Measurements from ENCODE around the gene NHS. TPM values are rescaled to one million over a fixed set of nuclear protein-coding genes. Genes with fewer than 3 reads are reported as not detected.

Gene NHS
- total RNA-seq, 4 donors from 2014 or later, result 6.9 to 16.9 (median 9.9) TPM

DNA sequence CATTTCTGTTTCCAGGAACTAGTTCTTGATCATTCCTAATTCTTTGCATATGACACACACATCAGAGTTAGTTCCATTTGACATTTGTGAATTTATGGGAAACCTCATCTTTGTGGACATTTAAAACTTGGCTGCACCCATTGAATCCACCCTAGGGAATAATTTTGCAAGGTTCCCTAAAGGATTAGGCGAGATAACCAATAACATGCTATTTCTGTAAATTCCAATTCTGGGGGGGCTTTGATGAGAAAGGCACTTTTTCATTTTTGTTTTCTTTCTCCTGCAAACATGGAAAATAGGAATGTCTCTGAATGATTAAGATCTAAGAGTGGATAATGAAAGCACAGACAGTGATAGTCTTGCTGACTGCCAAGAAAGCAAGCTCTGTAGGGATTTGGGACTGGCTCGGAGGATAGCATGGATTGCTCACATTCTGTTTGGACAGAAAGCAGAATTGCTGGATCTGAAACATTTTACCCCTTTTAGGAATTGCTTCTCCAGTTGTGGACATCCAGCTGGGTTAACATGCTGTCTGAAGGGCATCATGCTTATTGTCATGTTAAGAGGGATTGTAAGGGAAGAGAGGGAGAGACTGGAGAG is 145.1 kb downstream of the NHS start:
- intact Hi-C loops (cut with DNase I), result loop anchor here (5.0 kb wide), 1 partner anchor 143 kb away; the partner anchor contains the start of gene NHS
- no peaks in the 10 kb centered on the region for H3K36me3 ChIP-seq
- no peak for DNase-seq
- no peaks in the 10 kb centered on the region for H3K27me3 ChIP-seq
- H3K27ac ChIP-seq, result no peak overlapping the region
- no peak overlapping the region for H3K4me3 ChIP-seq (replicated peaks in 1 of 3)
- no peak for TF ChIP-seq POLR2A (IDR thresholded peaks at IDR 0.05)
- TF ChIP-seq, protein P1, sequence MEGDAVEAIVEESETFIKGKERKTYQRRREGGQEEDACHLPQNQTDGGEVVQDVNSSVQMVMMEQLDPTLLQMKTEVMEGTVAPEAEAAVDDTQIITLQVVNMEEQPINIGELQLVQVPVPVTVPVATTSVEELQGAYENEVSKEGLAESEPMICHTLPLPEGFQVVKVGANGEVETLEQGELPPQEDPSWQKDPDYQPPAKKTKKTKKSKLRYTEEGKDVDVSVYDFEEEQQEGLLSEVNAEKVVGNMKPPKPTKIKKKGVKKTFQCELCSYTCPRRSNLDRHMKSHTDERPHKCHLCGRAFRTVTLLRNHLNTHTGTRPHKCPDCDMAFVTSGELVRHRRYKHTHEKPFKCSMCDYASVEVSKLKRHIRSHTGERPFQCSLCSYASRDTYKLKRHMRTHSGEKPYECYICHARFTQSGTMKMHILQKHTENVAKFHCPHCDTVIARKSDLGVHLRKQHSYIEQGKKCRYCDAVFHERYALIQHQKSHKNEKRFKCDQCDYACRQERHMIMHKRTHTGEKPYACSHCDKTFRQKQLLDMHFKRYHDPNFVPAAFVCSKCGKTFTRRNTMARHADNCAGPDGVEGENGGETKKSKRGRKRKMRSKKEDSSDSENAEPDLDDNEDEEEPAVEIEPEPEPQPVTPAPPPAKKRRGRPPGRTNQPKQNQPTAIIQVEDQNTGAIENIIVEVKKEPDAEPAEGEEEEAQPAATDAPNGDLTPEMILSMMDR (IDR thresholded peaks at IDR 0.05), result no peak
- 69 to 76% methylated on average over 2 of the region's 2 CpGs for WGBS, 2 donors
- no peaks in the 10 kb centered on the region for H3K9me3 ChIP-seq
- H3K4me1 ChIP-seq, result peaks cover 0 to 11% of the 10 kb centered on the region in 2 donors

DNA sequence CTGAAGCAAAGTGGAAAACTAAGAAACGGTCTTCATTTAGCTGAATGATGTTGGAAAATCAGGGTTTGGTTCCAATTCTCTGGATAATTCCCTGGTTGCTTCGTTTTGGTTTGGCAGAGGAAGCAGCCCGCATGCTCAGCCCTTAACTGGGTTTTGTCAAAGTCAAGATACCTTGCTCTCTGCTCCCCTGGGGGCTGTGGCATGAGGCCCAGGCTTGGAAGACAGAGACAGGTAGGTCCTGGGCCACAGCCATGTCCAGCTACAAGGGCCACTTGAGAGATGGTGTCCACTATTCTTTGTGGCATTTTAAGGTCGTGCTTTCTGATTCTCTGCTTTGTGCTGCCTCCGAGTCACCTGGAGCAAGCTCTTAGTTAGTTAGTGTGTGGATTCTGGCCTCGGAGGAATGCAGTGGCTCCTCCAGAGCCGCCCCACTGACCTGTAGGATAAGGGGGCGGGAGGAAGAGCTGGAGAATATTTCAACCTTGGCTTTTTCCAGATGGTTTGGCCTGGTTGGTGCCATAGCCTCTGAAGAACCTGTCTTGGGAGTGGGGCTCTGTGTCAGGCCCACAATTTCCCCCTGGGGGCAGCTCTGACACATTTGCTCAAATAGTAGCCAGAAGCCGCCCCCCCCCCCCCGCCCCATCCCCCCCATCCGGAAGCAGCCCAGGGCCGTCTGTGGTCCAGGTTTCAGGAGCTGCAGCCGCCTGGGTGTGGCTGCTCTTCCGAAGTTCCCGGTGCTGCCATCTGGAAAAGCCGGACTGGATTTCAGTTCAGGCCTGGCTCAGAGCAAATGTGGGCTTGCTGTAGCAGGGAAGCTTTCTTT is 147.1 kb downstream of the NHS start:
- intact Hi-C loops (cut with DNase I), result loop anchor here (5.0 kb wide), 1 partner anchor 145 kb away; the partner anchor contains the start of gene NHS
- TF ChIP-seq POLR2A (IDR thresholded peaks at IDR 0.05), result no peak
- TF ChIP-seq, protein P1 (IDR thresholded peaks at IDR 0.05), result no peak
- WGBS, 2 donors, result 13 to 36% methylated on average over 7 to 9 of the region's 16 CpGs

DNA sequence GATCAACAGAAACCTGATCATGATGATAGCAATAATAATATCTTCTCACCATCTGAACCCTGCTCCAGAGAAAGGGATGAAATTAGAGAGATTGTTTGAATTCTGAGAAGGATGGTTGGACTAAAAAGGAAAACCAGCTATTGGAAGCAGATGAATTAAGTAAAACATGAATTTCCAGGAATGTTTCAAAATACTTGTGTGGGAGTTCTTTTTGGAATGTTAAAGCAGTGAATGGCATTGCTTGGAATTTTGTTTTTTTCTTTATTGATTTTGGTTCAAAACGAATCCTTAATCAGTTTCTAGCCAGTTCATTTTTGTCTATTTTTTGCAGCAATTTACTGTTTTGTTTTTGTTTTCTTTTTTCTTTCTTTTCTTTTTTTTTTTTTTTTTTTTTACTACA is 150.3 kb downstream of the NHS start:
- 50 to 96% methylated on average over 1 of the region's 1 CpG for WGBS, 2 donors
- TF ChIP-seq, protein P1 (IDR thresholded peaks at IDR 0.05), result no peak
- no peak for TF ChIP-seq POLR2A (IDR thresholded peaks at IDR 0.05)
- no peaks in the 10 kb centered on the region for H3K36me3 ChIP-seq
- no peaks in the 10 kb centered on the region for H3K27me3 ChIP-seq
- no peaks in the 10 kb centered on the region for H3K9me3 ChIP-seq
- no peak overlapping the region for H3K27ac ChIP-seq
- intact Hi-C loops (cut with DNase I), result no loop called here
- DNase-seq, result no peak
- no peak overlapping the region for H3K4me3 ChIP-seq (replicated peaks in 1 of 3)
- H3K4me1 ChIP-seq, result peaks cover 30 to 51% of the 10 kb centered on the region in 2 donors

More for the DNA sequence above, 147.1 kb downstream of the NHS start:
- Histone ChIP-seq H3K4me1 (peaks cover 4 to 20% of the 10 kb centered on the region in 2 donors), H3K36me3 (no peaks in the 10 kb centered on the region), H3K27me3 (no peaks in the 10 kb centered on the region), H3K4me3 (replicated peaks in 1 of 3) (no peak overlapping the region), H3K9me3 (no peaks in the 10 kb centered on the region), H3K27ac (peak overlapping the region; percentile 22 to 41 (median 31))
- DNase-seq, result peak; percentile 78 to 83

DNA sequence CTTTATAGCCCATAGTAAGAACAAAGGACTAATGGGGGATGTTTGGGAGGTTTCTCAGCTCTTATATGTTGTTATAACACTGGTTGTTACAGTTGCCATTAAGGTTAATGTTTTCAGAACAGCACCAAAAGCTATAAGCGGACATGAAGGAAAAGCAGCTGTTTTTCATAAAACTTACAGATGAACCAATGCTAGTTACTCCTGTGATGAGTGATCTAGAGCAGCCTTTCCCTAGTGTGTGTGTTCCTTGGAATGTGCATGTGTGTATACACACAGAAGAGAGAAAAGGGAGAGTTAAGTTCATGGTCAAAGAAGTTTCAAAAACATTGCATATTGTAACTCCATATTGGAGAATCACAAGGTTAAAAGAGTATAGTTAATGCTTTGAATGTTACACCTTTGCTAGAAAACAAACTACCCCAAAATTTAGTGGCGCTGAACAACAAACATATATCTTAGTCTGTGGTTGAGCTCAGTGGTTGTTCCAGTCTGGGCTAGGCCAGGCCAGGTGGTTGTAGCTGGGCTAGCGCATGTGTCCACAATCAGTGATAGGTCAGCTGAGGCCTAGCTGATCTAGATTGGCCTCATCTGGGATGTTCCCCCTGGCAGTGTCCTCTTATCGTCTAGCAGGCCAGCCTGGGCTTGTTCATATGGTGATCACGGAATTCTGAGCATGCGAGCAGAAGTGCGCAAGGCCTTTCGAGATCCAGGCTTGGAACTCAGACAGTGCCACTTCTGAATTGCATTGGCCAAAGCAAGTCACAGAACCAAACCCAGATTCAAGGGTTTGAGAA is 151.0 kb downstream of the NHS start:
- no peak for DNase-seq
- WGBS, 2 donors, result 93% methylated on average over 3 to 4 of the region's 8 CpGs
- TF ChIP-seq POLR2A (IDR thresholded peaks at IDR 0.05), result no peak
- TF ChIP-seq, protein P1 (IDR thresholded peaks at IDR 0.05), result no peak
- Histone ChIP-seq H3K9me3 (no peaks in the 10 kb centered on the region), H3K27me3 (no peaks in the 10 kb centered on the region), H3K36me3 (no peaks in the 10 kb centered on the region), H3K27ac (peak overlapping the region in 1 of 3 donors; percentile 70), H3K4me1 (peaks cover 30 to 51% of the 10 kb centered on the region in 2 donors), H3K4me3 (replicated peaks in 1 of 3) (no peak overlapping the region)
- intact Hi-C loops (cut with DNase I), result no loop called here

All from thyroid gland (tissue), 4 donors.